GM19193 (cell line): ENCODE data around the gene FBLL1.

Source experiments
- POLR2A ChIP-seq: IDR thresholded peaks from 4 replicates; pipeline ENCODE4 v1.6.1; 2011; ENCODE audit not compliant: insufficient read depth, insufficient read length; ENCODE audit errors: extremely low read depth

Gene FBLL1

GRCh38 chr5:168531191-168531590 lies 2.1 kb downstream of the FBLL1 start:
- no peak for TF ChIP-seq POLR2A

DNA sequence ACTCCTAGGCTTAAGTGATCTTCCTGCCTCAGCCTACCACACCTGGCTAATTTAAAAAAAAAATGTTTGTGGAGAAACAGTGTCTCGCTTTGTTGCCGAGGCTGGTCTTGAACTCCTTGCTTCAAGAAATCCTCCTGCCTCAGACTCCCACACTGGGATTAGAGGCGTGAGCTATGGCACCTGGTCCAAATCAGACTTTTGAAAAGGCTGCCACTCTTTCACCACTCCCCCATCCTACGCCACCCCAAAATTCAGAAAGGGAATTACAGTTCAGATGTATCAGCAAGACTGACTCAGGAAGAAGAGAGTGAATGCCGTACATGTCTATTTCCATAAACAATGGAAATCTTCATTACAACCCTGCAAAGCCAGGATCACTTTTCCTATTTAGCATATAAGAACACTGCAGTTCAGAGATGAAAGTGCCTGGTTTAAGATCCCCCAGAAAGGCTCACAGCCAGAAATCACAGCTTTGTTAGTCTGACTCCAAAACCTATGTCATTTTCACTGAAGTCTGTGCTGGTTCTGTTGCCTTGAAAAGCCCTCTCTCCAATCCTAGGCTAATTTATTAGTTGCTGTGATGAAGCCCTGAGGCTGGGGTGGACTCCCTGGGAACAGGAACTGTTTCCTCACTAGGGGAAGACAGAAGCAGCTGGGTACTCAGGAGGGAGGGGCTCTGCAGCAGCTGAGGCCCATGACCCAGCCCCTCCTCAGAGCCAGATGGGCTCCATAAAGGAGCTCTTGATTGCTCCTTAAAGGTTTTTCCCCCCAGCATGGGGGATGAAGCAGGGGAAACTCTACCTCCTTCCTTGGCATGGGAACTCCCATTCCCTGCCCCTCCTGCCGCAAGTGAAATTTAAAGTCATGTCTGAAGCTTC lies 3.1 kb downstream of the FBLL1 start:
- TF ChIP-seq POLR2A: no peak

DNA sequence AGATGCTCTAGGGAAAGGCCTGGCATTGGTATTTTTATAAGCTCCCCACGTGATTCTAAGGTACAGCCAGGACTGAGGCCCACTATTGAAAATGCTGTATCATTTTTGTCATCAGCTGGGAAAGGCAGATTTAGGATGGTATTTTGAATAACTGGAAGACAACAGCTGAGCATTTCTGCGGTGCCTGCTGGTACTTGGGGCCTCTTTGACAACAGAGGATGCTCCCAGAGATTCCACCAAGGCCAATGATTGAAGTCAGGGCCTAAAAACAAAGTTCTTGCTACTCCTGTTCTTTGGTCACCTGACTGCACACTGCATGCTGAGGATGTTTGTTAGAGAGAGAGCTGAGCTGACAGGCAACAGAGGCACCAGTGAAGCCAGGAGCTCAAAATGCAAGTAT lies 8.1 kb downstream of the FBLL1 start:
- TF ChIP-seq POLR2A: no peak

DNA sequence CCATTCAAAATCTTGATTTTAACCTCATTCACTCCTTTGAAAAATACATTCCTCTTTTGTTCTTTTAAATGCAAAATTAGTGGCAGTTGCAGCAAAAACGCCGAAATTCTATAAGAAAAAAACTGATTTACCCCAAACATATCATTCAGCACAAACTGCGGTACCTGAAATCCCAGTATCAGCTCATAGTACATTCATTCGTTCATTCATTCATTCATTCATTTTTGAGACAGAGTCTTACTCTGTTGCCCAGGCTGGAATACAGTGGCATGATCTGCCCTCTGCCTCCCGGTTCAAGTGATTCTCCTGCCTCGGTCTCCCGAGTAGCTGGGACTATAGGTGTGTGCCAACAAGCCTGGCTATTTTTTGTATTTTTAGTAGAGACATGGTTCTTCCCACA lies 20.4 kb downstream of the FBLL1 start:
- TF ChIP-seq POLR2A: no peak

GRCh38 chr5:168550656-168551055 lies 21.6 kb downstream of the FBLL1 start:
- TF ChIP-seq POLR2A: no peak

- no peak for TF ChIP-seq POLR2A
Measured at GRCh38 chr5:168552146-168552545, 23.0 kb downstream of the FBLL1 start.

- no peak for TF ChIP-seq POLR2A
Measured at GRCh38 chr5:168553377-168554130, 24.4 kb downstream of the FBLL1 start.

DNA sequence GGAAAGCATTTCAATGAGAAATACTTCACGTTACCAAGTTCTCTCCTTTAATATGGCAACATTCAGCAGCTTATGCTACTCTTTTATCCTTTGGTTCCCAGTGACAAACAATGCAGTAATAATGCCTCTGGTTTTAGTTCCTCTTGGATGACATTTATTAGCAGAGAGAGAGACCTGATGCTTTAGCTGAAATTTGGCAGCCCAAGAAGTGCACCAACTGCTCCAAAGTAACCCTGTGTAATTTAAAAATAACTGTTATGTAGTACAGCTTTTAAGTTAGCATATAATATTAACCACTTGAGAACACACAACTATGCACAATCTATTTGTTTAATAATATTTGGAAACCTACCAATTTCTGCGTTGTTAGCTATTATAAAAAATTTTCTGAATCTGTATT lies 28.3 kb downstream of the FBLL1 start:
- TF ChIP-seq POLR2A: no peak

DNA sequence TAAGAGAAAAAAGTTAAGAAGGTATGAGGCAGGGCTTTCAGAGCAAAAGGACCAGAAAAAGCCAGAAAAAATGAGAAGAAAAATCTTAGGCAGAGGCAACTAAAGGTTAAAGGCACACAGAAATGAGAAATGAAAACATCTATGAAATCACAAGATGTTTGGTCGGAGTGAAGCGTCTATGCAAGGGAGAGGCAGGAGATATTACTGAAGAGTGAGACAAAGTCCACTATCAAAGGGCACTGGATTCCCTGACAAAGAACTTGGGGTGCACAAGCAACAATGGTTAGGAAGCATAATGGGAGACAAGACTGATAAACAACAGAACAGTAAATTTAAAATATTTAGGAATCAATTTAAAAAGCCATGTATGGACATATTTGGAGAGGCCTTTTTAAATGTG lies 33.2 kb downstream of the FBLL1 start:
- no peak for TF ChIP-seq POLR2A

DNA sequence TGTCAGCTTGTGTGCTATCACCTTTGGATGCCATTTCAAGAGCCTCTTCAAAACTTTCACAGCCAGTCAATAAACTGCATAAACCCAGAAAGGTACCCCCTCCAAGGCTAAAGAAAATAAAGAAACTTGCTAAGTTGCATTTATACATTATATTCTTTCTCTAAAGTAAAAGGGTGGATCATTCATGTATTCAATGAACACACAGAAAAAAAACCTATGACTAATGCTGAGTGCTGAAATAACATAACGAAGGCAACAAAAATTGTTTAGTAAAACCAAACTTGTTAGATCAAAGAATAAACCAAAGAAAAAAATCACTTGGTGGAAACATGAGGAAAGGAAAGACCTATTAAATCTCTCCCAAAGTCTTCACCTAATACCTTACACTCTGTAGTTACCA lies 34.9 kb downstream of the FBLL1 start:
- TF ChIP-seq POLR2A: no peak

GRCh38 chr5:168568738-168569137 lies 39.6 kb downstream of the FBLL1 start:
- TF ChIP-seq POLR2A: no peak

DNA sequence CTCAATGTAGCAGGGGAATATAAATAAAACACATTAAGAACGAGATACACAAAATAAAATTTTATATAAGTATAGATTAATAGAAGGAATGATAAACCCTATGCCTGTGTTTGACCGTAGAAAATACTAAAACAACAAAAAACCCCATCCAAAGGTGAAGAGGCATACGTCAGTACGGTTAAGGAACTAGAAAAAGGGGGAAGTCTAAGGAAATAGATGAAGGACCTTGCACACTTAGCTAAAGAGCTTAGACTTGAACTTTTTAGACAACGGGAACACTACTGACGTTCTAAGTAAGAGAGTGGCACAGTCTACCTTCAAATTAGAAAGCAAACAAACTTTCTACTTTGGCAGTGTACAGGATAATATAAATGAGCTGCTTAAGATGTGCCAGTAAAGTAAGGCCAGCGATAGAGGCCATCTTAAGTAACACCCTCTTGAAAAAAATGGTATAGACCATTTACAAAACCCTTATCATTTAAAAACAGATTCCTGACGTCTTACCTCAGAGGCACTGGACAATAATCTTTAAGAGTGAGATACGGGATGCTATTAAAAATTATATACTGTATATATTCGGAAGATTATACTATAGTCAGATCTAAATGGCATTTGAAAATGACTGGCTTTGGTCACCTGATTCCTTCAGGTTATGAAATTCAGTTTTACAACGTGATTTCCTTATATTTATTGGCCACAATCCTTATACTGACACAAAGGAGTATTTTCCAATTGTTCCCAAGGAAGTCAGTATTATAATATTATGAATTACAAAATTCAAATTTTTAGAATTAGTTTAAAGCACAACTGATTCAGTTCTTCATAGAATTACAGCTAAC lies 41.6 kb downstream of the FBLL1 start:
- TF ChIP-seq POLR2A: no peak

DNA sequence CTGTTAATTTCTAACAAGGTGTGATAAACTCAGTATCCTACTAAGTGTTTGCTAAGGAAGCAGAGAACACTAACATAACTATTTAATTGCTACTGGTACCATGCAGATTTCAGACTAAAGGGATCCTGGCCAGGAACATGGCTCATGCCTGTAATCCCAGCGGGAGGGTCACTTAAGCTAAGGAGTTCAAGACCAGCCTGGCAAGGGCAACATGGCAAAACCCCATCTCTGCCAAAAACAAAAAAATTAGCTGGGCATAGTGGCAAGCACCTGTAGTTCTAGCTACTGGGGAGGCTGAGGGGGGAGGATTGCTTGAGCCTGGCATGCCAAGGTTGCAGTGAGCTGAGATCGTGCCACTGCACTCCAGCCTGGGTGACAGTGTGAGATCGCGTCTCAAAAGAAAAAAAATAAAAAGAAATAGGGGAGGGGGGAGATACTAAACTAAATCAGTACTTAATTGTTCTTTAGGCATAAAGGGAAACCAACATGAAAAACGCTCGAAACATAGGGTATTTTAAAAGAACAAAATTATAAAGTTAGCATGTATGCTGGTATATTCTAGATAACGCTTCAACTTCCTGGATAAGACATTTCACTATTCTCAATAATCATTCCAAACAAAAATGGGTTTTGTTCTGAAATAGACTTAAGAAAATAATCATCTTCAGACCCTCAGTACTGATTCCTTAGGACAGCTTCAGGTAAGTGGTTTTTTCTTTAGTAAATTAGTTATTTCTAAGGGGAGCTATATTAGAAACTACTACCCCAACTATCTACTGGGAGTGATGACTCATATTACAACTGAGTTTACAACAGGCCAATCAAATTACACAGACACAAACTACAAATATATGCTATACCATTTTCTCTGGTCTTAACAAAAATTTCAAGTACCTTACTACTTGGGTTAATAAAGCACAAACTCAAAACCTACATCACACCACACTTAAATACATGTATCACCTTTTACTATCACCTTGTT lies 46.6 kb downstream of the FBLL1 start:
- TF ChIP-seq POLR2A: no peak

- no peak for TF ChIP-seq POLR2A
Measured at GRCh38 chr5:168578006-168578405, 48.9 kb downstream of the FBLL1 start.
